SK-N-MC (cell line): Measurements from ENCODE around the gene MAGI1.

Experiments used
- DNase-seq: peaks from one replicate; pipeline ENCODE4 v3.0.0-alpha.2; 2011; ENCODE audit warnings: low read depth, low spot score
- H3K27ac ChIP-seq: fragments of 200-600 bp; sonication (generic); 2 replicates; pipeline ENCODE4 v1.5.1; 2016; ENCODE audit warnings: mixed run types
- H3K36me3 ChIP-seq: fragments of 200-600 bp; sonication (generic); 2 replicates; pipeline ENCODE4 v1.6.1; 2017; ENCODE audit warnings: antibody characterized with exemption, low read length, mixed read lengths; ENCODE audit not compliant: insufficient read depth
- H3K4me3 ChIP-seq: fragments of 200-600 bp; sonication (generic); 2 replicates; pipeline ENCODE4 v1.5.1; 2016
- H3K9ac ChIP-seq: fragments of 200-600 bp; sonication (generic); 2 replicates; pipeline ENCODE4 v1.8.0; 2017; ENCODE audit warnings: mixed run types, mixed read lengths; ENCODE audit not compliant: insufficient read length
- H3K9me3 ChIP-seq: fragments of 200-600 bp; sonication (generic); 2 replicates; pipeline ENCODE4 v1.6.1; 2017; ENCODE audit warnings: low read depth, mild to moderate bottlenecking, antibody characterized with exemption, low read length, moderate library complexity, mixed read lengths
- EZH2 ChIP-seq: fragments of 200-600 bp; sonication (generic); IDR thresholded peaks from one replicate; pipeline ENCODE4 v1.6.1; 2017; ENCODE audit warnings: antibody characterized with exemption
- FOXP2 ChIP-seq: optimal IDR thresholded peaks from 2 replicates; pipeline ENCODE3; 2011; ENCODE audit warnings: mild to moderate bottlenecking, moderate library complexity; ENCODE audit not compliant: insufficient read depth; ENCODE audit errors: extremely low read length, control extremely low read depth
- POLR2AphosphoS5 ChIP-seq: IDR thresholded peaks from 2 replicates; pipeline ENCODE4 v1.6.1; 2012; ENCODE audit warnings: mild to moderate bottlenecking, low read depth, low read length, borderline replicate concordance

The MAGI1 gene

DNA sequence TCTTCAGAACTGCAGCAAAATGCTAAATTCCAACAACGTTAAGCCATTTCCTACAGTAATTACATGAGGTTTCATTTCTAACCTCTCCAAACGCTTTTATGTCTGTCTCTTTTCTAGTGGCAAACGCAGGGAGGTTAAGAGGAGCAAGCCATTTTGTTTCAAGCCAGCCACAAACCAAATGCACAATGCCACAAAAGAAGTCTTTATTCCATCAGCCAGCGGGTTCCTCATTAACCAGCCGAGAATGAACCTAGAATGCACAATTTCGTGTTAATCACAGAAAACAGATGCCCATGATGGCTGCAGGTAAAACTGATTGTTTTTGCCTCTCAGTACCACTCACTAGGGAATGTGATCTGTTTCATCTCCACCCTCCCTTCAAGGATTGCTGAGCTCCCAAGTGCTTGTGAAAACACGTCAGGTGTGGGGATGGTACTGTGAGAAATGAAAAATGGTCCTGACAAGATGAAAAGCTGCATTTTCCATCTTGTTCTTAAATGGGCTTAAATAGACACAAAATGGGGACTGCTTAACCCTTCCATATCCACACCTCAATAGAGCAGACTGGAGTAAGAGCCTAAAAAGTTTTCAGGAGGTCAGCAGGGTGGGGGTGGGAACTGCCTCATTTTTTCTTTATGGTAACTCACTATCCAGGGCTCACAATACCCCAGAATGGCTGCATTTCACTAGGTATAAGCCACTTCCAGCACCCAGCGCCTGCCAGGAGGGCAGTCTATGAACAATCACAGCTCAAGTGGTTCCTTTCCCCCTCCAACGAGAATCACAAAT lies 277.1 kb downstream of the MAGI1 start:
- H3K9me3 ChIP-seq = no peaks in the 10 kb centered on the region
- H3K36me3 ChIP-seq = no peaks in the 10 kb centered on the region
- H3K4me3 ChIP-seq = no peak overlapping the region
- no peak overlapping the region for H3K9ac ChIP-seq
- TF ChIP-seq FOXP2 (no peak), POLR2AphosphoS5 (no peak), EZH2 (no peak)
- no peak overlapping the region for H3K27ac ChIP-seq
- DNase-seq = no peak

DNA sequence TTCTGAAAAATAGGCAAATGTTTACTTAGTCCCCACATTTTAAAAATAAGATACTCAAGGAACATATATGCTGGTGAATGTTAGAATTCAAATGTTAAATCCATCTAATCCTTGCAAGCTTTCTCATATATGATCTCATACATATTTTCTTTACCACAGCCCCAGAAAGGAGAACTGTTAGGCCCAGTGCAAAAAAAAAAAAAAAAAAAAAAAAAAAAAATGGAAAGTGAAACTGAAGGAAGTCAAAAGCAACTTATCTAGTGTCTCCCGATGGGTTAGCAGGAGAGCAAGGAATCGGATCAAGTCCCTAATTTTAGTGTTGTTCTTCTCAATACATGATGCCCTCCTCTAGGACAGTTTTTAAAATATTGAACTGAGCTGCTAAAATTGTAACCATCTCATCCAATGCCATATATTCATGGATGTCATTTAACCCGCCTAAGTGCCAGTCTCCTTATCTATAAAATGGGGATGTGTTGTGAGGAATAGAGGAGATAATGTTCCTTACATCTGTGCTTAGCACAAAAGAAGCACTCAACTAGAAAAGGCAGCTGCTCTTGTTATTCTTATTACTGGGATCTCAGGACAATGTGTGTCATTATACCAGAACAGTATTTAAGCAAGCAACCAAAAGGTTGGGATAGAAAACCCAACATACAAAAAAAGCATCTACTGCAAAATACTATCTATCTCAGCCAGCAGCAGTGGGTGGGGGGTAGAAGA lies 279.7 kb downstream of the MAGI1 start:
- TF ChIP-seq FOXP2 (no peak), EZH2 (no peak), POLR2AphosphoS5 (no peak)
- no peak for DNase-seq
- no peak overlapping the region for H3K4me3 ChIP-seq

DNA sequence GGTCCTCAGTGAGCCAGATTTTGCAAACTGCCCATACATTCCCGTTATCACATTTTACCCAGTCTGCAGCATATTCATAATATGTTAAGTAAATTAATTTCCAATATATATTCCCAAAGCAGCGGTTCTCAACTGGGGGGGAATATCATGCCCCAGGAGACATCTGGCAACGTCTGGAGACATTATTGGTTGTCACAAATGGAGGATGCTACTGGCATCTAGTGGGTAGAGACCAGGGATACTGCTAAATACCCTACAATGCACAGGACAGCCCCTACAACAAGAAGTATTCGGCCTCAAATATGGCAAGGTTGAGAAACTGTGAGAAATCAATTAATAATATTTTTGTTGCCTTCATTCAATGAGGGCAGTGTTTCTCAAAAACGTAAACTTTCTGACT lies 280.3 kb downstream of the MAGI1 start:
- Histone ChIP-seq H3K4me3 (no peak overlapping the region), H3K9ac (no peak overlapping the region), H3K9me3 (no peaks in the 10 kb centered on the region), H3K27ac (no peak overlapping the region), H3K36me3 (no peaks in the 10 kb centered on the region)
- DNase-seq = no peak
- TF ChIP-seq POLR2AphosphoS5 = no peak
- no peak for TF ChIP-seq FOXP2
- no peak for TF ChIP-seq EZH2

More for the DNA sequence above, 279.7 kb downstream of the MAGI1 start:
- Histone ChIP-seq H3K9me3 (no peaks in the 10 kb centered on the region), H3K9ac (no peak overlapping the region), H3K36me3 (no peaks in the 10 kb centered on the region), H3K27ac (no peak overlapping the region)

DNA sequence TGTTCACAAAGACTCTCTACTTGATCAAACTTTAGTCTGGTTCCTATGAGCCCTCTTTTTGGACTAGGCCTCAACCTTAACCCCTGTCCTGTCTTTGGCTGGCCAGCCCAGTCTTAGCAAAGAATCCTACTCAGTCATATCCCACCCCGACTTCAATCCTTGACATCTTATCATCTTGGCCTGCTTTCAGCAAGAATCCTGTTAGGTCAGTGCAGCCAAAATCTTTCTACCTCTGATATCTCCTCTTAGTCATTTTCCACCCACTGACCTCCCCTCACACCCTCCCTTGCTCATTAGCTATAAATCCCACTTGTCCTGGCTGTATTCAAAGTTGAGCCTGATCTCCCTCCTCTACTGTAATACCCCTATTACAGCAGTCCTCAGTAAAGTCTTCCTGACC lies 286.1 kb downstream of the MAGI1 start:
- no peak for DNase-seq
- TF ChIP-seq FOXP2 (no peak), POLR2AphosphoS5 (no peak), EZH2 (no peak)
- Histone ChIP-seq H3K9me3 (no peaks in the 10 kb centered on the region), H3K4me3 (no peak overlapping the region), H3K9ac (no peak overlapping the region), H3K36me3 (no peaks in the 10 kb centered on the region), H3K27ac (no peak overlapping the region)

DNA sequence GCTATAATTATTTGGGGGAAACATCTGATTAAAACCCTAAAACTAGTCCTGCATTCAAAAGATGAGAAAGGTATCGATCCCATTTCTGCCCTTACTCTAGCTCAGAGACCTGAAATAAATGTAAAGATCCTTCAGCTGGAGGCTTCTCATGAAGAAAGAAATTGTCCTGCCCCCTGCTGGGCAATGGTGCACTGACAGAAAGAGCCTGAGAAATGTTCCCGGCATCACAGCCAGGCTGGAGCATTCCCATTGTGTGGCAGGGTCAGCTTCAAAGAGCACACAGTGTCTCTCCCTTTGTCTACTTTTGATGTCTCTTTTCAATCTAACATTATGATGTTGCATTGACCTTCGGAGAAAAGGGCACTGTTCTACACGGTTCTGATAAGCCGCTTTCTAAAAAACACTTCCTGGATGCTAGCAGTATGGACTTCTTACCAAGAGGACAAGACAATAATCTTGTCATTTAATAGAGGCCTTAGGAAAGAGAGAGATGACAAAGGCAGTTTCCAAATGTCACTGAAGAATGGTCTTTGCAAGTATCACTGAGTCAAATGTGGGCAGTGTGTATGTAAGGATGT lies 287.5 kb downstream of the MAGI1 start:
- Histone ChIP-seq H3K4me3 (no peak overlapping the region), H3K9ac (no peak overlapping the region), H3K27ac (no peak overlapping the region), H3K9me3 (no peaks in the 10 kb centered on the region), H3K36me3 (no peaks in the 10 kb centered on the region)
- no peak for DNase-seq
- no peak for TF ChIP-seq POLR2AphosphoS5
- TF ChIP-seq EZH2 = no peak
- no peak for TF ChIP-seq FOXP2

DNA sequence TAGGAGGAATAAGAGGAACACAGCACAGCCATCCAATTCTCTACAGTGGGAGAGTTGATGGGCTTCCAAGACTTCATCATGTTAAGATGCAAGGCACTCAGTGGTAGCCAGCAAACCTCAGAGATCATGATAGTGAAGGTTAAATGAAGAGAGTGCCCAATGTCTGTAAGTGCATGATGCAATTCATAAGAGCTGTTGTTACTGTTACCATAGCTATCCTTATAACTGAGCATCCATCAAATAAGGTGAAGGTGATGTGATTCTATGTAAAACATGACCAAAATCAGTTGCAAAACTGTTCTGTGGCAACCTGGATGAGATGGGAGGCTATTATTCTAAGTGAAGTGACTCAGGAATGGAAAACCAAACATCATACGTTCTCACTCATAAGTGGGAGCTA lies 289.7 kb downstream of the MAGI1 start:
- no peaks in the 10 kb centered on the region for H3K9me3 ChIP-seq
- H3K27ac ChIP-seq = no peak overlapping the region
- TF ChIP-seq FOXP2 = no peak
- TF ChIP-seq POLR2AphosphoS5 = no peak
- TF ChIP-seq EZH2 = no peak
- H3K36me3 ChIP-seq = no peaks in the 10 kb centered on the region
- no peak overlapping the region for H3K4me3 ChIP-seq
- H3K9ac ChIP-seq = no peak overlapping the region
- no peak for DNase-seq

DNA sequence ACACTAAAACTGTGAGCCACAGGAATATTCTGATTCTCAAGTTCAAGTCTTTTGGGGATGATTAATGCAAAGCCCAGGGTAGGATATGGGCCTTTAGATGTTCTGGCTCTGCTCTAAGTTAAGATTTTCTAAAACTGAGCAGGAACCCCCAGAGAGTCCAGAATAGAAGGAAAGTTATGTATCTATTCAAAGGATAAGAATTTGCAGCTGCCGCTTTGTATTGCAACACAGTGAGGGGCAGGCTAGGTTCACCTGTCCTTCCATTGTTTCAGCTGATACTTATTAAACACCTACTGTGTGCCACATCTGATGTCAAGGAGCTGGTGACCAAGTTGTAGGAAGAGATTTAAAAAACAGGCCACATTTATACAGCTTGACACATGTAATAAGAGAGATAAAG lies 290.4 kb downstream of the MAGI1 start:
- H3K9ac ChIP-seq = no peak overlapping the region
- DNase-seq = no peak
- H3K4me3 ChIP-seq = no peak overlapping the region
- no peaks in the 10 kb centered on the region for H3K36me3 ChIP-seq
- TF ChIP-seq POLR2AphosphoS5 = no peak
- no peak overlapping the region for H3K27ac ChIP-seq
- H3K9me3 ChIP-seq = no peaks in the 10 kb centered on the region

DNA sequence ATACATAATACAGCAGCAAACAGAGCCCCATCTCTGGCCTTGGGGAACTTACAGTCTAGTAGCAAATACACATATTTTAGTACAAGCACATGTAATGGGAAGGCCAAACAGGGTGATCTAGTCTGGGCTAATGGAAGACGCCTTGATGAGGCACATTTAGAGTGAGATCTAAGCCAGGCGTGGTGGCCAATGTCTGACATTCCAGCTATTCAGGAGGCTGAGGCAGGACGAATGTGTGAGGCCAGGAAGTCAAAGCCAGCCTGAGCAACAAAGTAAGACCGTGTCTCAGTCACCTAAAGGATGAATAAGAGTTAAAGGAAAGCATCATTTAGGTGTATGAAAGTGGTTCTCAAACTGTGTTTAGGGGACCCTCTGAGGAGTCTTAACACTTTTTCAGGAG lies 291.9 kb downstream of the MAGI1 start:
- TF ChIP-seq POLR2AphosphoS5 = no peak
- no peak for TF ChIP-seq EZH2
- no peak for TF ChIP-seq FOXP2
- no peak overlapping the region for H3K9ac ChIP-seq
- no peaks in the 10 kb centered on the region for H3K9me3 ChIP-seq
- H3K27ac ChIP-seq = no peak overlapping the region
- H3K4me3 ChIP-seq = no peak overlapping the region
- H3K36me3 ChIP-seq = no peaks in the 10 kb centered on the region
- DNase-seq = no peak

DNA sequence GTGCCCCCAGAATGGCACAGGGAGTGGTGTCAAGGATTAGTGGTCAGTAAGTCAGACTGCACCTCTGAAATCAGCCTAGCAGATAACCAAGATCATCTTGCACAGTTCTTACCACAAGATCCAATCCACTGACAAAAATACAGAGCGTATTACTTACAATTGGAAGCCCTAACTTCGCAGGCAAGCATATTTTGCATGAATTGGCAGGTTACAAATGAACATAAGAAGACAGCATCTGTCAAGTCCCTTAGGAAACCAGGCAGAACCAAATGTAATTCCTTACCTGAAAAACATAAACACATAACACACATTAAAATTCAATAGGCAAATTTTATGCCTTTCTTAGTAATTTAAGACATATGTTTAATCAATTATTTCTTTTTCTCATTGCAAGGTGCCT lies 293.4 kb downstream of the MAGI1 start:
- H3K9me3 ChIP-seq = no peaks in the 10 kb centered on the region
- H3K9ac ChIP-seq = no peak overlapping the region
- H3K4me3 ChIP-seq = no peak overlapping the region
- no peak overlapping the region for H3K27ac ChIP-seq
- DNase-seq = no peak
- TF ChIP-seq FOXP2 = no peak
- no peak for TF ChIP-seq EZH2
- TF ChIP-seq POLR2AphosphoS5 = no peak
- H3K36me3 ChIP-seq = no peaks in the 10 kb centered on the region
